Muscle of leg (tissue), 11 donors: ENCODE measurements around the gene RASGRF1. TPM values are rescaled to one million over a fixed set of nuclear protein-coding genes. Genes with fewer than 3 reads are reported as not detected.

Experiments used
- DNase-seq: peaks from one replicate; pipeline ENCODE4 v3.0.0; 2013
- H3K27ac ChIP-seq: one replicate; pipeline ENCODE4 v1.5.1; 2013; ENCODE audit warnings: mild to moderate bottlenecking, low read length, control low read depth
- H3K27me3 ChIP-seq: one replicate; pipeline ENCODE4 v1.6.1; 2013; ENCODE audit warnings: low read length; ENCODE audit not compliant: control insufficient read depth, insufficient read depth
- H3K36me3 ChIP-seq: one replicate; pipeline ENCODE4 v1.6.1; 2013; ENCODE audit warnings: low read length; ENCODE audit not compliant: control insufficient read depth, insufficient read depth
- H3K4me1 ChIP-seq: one replicate; pipeline ENCODE4 v1.6.1; 2013; ENCODE audit warnings: low read length; ENCODE audit not compliant: control insufficient read depth, insufficient read depth
- H3K4me3 ChIP-seq: one replicate; pipeline ENCODE4 v1.5.1; 2013; ENCODE audit warnings: low read length, control low read depth
- H3K9me3 ChIP-seq: replicated peaks from 2 replicates; pipeline ENCODE4 v1.6.1; 2013; ENCODE audit warnings: low read depth, low read length; ENCODE audit not compliant: control insufficient read depth
- WGBS: methylation state at CpG from one replicate; pipeline ENCODE4 v1.1.5; 2013; ENCODE audit warnings: missing lambda C conversion rate; ENCODE audit not compliant: insufficient coverage; 5-methylcytosine and 5-hydroxymethylcytosine counted together
- polyA plus RNA-seq, 8 donors: library from polyadenylated mRNA; unstranded; fragments of 120-200 nt; gene quantifications; one replicate each; pipeline versions ENCODE4 v1.2.1 to v1.2.3, GENCODE V29; 2013; ENCODE audit warnings: inconsistent platforms in 1 of 8, low replicate concordance in 1 of 8; ENCODE audit not compliant: insufficient read length in 8 of 8, insufficient read depth in 1 of 8
- total RNA-seq: library from RNA; stranded (reverse); fragments of 120-200 nt; gene quantifications from one replicate; pipeline ENCODE4 v1.2.4, GENCODE V29; 2013

The RASGRF1 gene
- total and polyA plus RNA-seq, 9 donors = 0.08 to 0.93 (median 0.16) TPM

DNA sequence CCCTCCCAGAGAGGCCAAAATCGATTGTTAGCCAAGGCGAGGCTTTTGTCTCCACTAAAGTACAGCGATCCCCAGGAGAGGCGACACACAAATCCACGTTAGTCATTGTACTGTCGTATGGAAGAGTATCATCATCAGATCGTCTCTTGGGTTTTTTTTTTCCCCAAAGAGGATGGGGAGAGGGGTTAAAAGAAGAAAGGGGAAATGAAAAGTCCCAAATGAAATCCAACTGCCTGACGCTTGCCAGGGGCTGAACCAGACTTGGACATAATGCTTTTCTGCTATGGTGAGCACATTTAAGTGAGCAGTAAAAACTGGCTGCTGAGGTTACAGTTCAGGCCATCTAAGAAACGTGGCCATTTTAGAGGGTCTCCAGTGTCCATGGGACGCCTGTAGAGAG lies 107.8 kb downstream of the RASGRF1 start:
- no peak overlapping the region for H3K27ac ChIP-seq
- no peaks in the 10 kb centered on the region for H3K36me3 ChIP-seq
- H3K4me1 ChIP-seq = peaks cover 12% of the 10 kb centered on the region
- 47% methylated on average over 8 of the region's 10 CpGs for WGBS
- no peaks in the 10 kb centered on the region for H3K9me3 ChIP-seq
- no peaks in the 10 kb centered on the region for H3K27me3 ChIP-seq
- no peak overlapping the region for H3K4me3 ChIP-seq
- peak; percentile 27 for DNase-seq

- H3K9me3 ChIP-seq = no peaks in the 10 kb centered on the region
- no peak overlapping the region for H3K4me3 ChIP-seq
- no peak for DNase-seq
- no peak overlapping the region for H3K27ac ChIP-seq
- 84% methylated on average over 7 of the region's 11 CpGs for WGBS
- H3K36me3 ChIP-seq = no peaks in the 10 kb centered on the region
- peaks cover 14% of the 10 kb centered on the region for H3K4me1 ChIP-seq
- H3K27me3 ChIP-seq = no peaks in the 10 kb centered on the region
Measured at GRCh38 chr15:78981532-78982313, 108.9 kb downstream of the RASGRF1 start.

DNA sequence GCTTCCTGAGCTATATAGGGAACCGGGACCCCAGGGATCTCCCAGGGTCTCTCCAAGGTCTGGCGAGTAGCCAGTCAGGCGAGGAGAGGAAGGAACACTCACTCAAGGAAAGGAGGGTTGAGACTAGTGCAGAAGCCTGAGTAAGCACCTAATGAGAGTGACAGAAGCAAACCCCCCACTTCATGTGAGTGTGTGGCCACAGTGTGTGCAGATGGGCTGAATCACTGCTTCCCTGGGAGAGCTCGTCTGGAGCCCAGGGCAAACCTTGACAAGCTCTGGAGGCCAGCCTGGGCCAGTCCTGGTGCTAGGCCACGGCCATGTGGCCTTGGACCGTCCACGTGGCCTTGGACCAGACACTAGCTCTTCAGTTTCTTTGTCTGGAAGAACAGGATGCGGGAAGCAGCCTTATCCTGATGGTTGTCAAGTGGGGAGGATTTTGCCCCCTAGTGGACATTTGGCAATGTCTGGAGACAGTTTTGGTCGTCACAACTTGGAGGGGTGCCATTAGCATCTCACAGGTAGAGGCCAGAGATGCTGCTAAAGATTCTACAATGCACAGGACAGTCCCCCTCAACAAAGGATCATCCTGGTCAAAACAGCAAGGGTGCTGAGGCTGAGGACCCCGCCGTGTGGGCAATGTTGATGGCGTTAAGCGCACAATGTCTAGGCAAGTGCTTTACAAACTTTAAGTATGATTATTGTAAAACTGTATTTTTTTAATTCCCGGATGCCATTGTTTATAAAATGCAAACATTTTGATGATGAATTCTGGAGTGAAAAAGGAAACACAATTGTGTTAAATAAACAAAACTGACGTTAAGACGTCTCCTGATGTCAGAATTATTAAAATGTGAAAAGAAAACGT lies 110.9 kb downstream of the RASGRF1 start:
- H3K4me1 ChIP-seq = peaks cover 18% of the 10 kb centered on the region
- WGBS = 47% methylated on average over 10 of the region's 17 CpGs

GRCh38 chr15:78978601-78979179 lies 111.9 kb downstream of the RASGRF1 start:
- WGBS = 84% methylated on average over 16 of the region's 19 CpGs
- no peaks in the 10 kb centered on the region for H3K9me3 ChIP-seq
- no peaks in the 10 kb centered on the region for H3K36me3 ChIP-seq
- H3K27ac ChIP-seq = no peak overlapping the region
- no peaks in the 10 kb centered on the region for H3K27me3 ChIP-seq
- DNase-seq = no peak
- no peak overlapping the region for H3K4me3 ChIP-seq
- H3K4me1 ChIP-seq = peaks cover 18% of the 10 kb centered on the region

More for the DNA sequence above, 110.9 kb downstream of the RASGRF1 start:
- H3K36me3 ChIP-seq = no peaks in the 10 kb centered on the region
- no peaks in the 10 kb centered on the region for H3K27me3 ChIP-seq
- peak; percentile 77 for DNase-seq
- H3K27ac ChIP-seq = no peak overlapping the region
- H3K9me3 ChIP-seq = no peaks in the 10 kb centered on the region
- H3K4me3 ChIP-seq = no peak overlapping the region

- Histone ChIP-seq H3K27ac (no peak overlapping the region), H3K9me3 (no peaks in the 10 kb centered on the region), H3K27me3 (no peaks in the 10 kb centered on the region), H3K36me3 (no peaks in the 10 kb centered on the region), H3K4me1 (peaks cover 12% of the 10 kb centered on the region), H3K4me3 (no peak overlapping the region)
- no peak for DNase-seq
- WGBS = 88% methylated on average over 7 of the region's 10 CpGs
Measured at GRCh38 chr15:78977591-78978347, 112.8 kb downstream of the RASGRF1 start.

GRCh38 chr15:78977091-78977571 lies 113.4 kb downstream of the RASGRF1 start:
- no peaks in the 10 kb centered on the region for H3K27me3 ChIP-seq
- H3K9me3 ChIP-seq = no peaks in the 10 kb centered on the region
- H3K27ac ChIP-seq = peak overlapping the region; percentile 13
- peaks cover 12% of the 10 kb centered on the region for H3K4me1 ChIP-seq
- no peaks in the 10 kb centered on the region for H3K36me3 ChIP-seq
- WGBS = 82% methylated on average over 3 of the region's 4 CpGs
- no peak for DNase-seq
- no peak overlapping the region for H3K4me3 ChIP-seq

DNA sequence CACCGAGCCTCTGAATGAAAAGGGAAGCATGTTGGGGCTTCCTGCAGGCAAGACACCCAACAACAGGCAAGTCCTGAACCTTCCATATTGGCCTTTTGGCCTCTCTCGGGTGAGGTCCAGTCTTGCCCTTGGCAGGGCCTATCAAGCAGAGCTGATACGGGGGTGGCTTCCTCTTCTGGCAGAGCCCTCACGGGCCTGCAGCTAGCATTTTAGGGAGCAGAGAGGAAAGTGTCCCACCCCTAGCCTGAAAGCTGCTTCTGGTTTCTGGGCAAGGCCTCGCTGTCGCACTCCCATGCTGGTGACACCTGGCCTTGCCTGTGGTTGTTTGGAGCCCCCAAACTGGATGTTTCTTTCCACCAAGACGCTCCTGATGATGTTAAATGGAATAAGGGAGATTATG lies 113.9 kb downstream of the RASGRF1 start:
- no peak for DNase-seq
- peaks cover 12% of the 10 kb centered on the region for H3K4me1 ChIP-seq
- no peak overlapping the region for H3K4me3 ChIP-seq
- WGBS = 80% methylated on average over 2 of the region's 7 CpGs
- H3K9me3 ChIP-seq = no peaks in the 10 kb centered on the region
- H3K27ac ChIP-seq = peak overlapping the region; percentile 13
- H3K36me3 ChIP-seq = no peaks in the 10 kb centered on the region
- H3K27me3 ChIP-seq = no peaks in the 10 kb centered on the region

DNA sequence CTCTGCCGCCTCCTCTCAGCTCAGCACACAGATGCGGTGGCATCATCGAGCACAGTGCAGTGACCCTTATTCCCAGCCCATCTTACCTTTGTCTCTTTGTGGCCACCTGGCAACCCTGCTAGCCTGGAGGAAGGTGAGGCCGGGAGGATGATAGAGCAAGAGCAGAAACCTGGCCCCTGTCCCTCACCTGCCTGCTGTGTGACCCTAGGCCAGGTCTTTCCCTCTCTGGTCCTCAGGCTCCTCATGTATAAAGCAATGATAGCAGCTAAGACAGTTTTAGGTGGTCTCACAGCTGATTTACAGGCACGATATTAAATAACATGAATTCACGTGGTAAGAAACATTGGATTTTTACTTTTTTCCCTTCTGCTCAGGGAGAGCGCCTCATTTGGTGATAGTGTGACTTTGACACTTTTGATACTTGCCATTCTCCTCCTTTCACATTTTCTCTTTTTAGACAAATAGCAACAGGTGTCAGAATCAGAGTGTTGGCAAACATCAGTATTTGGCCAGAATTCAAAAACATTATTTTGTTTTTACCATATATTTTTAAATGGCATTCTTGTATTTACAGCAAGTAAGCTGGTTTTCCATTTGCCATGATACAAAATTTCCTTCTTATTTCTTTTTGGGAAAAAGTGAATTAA lies 116.2 kb downstream of the RASGRF1 start:
- no peaks in the 10 kb centered on the region for H3K36me3 ChIP-seq
- 85% methylated on average over 4 of the region's 7 CpGs for WGBS
- no peak for DNase-seq
- H3K4me3 ChIP-seq = no peak overlapping the region
- peaks cover 9% of the 10 kb centered on the region for H3K4me1 ChIP-seq
- no peak overlapping the region for H3K27ac ChIP-seq
- H3K9me3 ChIP-seq = no peaks in the 10 kb centered on the region
- no peaks in the 10 kb centered on the region for H3K27me3 ChIP-seq

DNA sequence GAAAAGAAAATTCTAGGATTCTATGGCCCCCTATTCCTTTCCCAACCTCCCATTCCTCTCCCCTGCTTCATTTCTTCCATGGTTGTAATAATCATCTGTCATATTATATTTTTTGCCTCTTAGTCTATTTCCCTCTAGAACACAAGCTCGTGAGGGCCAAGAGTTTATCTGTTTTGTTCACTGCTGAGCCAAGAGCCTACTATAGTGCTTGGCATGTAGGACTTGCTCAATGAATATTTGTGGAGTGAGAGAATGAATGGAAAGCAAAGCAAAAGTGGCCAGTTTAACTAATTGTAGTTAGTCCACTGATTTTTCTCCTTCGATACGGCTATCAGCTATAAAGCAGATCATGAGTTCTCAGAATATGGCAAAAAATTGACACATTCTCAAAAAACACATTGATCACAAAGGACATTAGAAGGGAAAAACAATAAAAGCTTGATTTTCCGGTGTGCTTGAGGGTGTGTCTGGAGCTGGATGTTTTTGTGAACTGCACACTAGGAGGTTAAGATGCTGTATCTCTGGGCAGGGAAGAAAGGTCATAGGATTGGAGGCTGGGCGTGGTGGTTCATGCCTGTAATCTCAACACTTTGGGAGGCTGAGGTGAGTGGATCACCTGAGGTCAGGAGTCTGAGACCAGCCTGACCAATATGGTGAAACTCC lies 120.8 kb downstream of the RASGRF1 start:
- H3K27me3 ChIP-seq = no peaks in the 10 kb centered on the region
- no peaks in the 10 kb centered on the region for H3K9me3 ChIP-seq
- H3K27ac ChIP-seq = no peak overlapping the region
- no peaks in the 10 kb centered on the region for H3K4me1 ChIP-seq
- DNase-seq = no peak
- no CpG with 5 or more reads among the region's 5 CpGs for WGBS
- no peaks in the 10 kb centered on the region for H3K36me3 ChIP-seq
- H3K4me3 ChIP-seq = no peak overlapping the region
